ENCODE data around the gene USP26.

- TF ChIP-seq, protein P1, sequence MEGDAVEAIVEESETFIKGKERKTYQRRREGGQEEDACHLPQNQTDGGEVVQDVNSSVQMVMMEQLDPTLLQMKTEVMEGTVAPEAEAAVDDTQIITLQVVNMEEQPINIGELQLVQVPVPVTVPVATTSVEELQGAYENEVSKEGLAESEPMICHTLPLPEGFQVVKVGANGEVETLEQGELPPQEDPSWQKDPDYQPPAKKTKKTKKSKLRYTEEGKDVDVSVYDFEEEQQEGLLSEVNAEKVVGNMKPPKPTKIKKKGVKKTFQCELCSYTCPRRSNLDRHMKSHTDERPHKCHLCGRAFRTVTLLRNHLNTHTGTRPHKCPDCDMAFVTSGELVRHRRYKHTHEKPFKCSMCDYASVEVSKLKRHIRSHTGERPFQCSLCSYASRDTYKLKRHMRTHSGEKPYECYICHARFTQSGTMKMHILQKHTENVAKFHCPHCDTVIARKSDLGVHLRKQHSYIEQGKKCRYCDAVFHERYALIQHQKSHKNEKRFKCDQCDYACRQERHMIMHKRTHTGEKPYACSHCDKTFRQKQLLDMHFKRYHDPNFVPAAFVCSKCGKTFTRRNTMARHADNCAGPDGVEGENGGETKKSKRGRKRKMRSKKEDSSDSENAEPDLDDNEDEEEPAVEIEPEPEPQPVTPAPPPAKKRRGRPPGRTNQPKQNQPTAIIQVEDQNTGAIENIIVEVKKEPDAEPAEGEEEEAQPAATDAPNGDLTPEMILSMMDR (conservative IDR thresholded peaks at IDR 0.05; ENCODE audit: low read length), result peak; percentile 46
- TF ChIP-seq EZH2phosphoT487 (IDR thresholded peaks at IDR 0.05; ENCODE audit: borderline replicate concordance), result no peak
Observed at GRCh38 chrX:133045986-133046385, 50.9 kb downstream of the USP26 start.

Measured in Loucy (cell line).